ENCODE results near the gene ABCA13. TPM values are rescaled to one million over a fixed set of nuclear protein-coding genes. Genes with fewer than 3 reads are reported as not detected.

Gene ABCA13
- polyA plus RNA-seq, 4 donors, result 0.16 to 0.39 (median 0.22) TPM; not detected in 1

DNA sequence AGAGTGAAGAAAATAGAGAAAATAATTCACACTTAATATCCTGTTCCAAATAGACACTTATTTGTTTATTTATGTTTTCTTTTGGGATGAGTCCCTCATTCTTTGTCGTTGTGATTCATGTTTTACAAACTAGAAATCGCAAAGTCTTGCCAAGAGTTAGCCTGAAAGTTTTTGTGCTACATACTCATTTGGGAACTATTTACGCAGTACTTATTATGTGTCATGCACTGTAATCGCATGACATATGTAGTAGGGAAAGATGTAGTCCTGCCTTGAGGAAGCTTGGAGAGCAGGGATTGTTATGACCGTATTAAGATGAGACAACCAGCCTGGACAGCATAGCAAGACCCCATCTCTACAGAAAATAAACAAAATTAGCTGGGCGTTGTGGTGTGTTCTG lies 189.3 kb downstream of the ABCA13 start:
- no peaks in the 10 kb centered on the region for H3K9me3 ChIP-seq (ENCODE audit: control insufficient read depth in 2 of 2, insufficient read depth in 1 of 2, low read depth in 1 of 2, low read length in 1 of 2)
- no peaks in the 10 kb centered on the region for H3K36me3 ChIP-seq (ENCODE audit: control insufficient read depth in 3 of 3, insufficient read depth in 2 of 3, low read depth in 1 of 3, low read length in 3 of 3)
- H3K27me3 ChIP-seq (ENCODE audit: control insufficient read depth in 3 of 3, insufficient read depth in 3 of 3, low read length in 3 of 3), result no peaks in the 10 kb centered on the region
- FAIRE-seq (no peak), DNase-seq (no peak)
- no peak overlapping the region for H3K4me3 ChIP-seq (ENCODE audit: low read depth in 1 of 3, low read length in 3 of 3)
- H3K4me1 ChIP-seq (ENCODE audit: control insufficient read depth in 3 of 3, insufficient read depth in 2 of 3, low read depth in 1 of 3, low read length in 2 of 3), result no peaks in the 10 kb centered on the region
- WGBS, 3 donors, result 61 to 88% (median 77%) methylated on average over 6 of the region's 6 CpGs
- no peak overlapping the region for H3K27ac ChIP-seq (ENCODE audit: low read depth in 1 of 3, low read length in 2 of 3)

DNA sequence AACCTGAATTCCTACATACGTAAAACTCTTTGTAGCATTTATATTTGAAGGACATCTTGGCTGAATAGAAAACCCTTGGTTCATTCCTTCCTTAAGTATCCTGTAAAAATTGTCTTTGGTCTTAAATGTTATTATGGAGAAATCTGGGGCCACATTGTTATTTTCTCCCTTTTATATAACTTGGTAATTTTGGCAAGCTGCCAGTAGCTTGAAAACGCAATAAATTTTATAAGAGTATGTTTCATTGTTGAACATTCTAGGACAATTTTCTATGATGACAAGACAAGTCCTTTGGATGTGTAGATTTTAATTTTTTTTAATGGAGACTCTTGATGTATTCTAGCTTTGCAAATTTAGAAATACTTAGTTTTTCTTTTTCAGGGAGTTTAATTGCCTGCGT lies 191.9 kb downstream of the ABCA13 start:
- Histone ChIP-seq H3K4me3 (ENCODE audit: low read depth in 1 of 3, low read length in 3 of 3) (no peak overlapping the region), H3K27me3 (ENCODE audit: control insufficient read depth in 3 of 3, insufficient read depth in 3 of 3, low read length in 3 of 3) (no peaks in the 10 kb centered on the region), H3K36me3 (ENCODE audit: control insufficient read depth in 3 of 3, insufficient read depth in 2 of 3, low read depth in 1 of 3, low read length in 3 of 3) (no peaks in the 10 kb centered on the region), H3K27ac (ENCODE audit: low read depth in 1 of 3, low read length in 2 of 3) (no peak overlapping the region), H3K9me3 (ENCODE audit: control insufficient read depth in 2 of 2, insufficient read depth in 1 of 2, low read depth in 1 of 2, low read length in 1 of 2) (no peaks in the 10 kb centered on the region), H3K4me1 (ENCODE audit: control insufficient read depth in 3 of 3, insufficient read depth in 2 of 3, low read depth in 1 of 3, low read length in 2 of 3) (no peaks in the 10 kb centered on the region)
- no peak for FAIRE-seq
- DNase-seq, result no peak
- 52 to 87% (median 83%) methylated on average over 3 of the region's 3 CpGs for WGBS, 3 donors

DNA sequence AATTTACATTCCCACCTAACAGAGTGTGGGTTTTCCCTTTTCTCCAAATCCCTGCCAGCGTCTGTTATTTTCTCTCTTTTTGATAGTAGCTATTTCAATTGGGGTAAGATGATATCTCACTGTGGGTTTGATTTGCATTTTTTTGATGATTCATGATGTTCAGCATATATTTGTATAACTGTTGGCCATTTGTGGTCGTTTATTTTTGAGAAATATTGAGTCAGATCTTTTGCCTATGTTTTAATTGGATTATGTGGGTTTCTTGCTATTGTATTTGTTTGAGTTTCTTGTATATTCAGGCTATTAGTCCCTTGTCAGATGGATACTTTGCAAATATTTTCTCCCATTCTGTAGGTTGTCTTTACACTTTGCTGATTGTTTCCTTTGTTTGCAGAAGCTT lies 193.8 kb downstream of the ABCA13 start:
- Histone ChIP-seq H3K4me1 (ENCODE audit: control insufficient read depth in 3 of 3, insufficient read depth in 2 of 3, low read depth in 1 of 3, low read length in 2 of 3) (no peaks in the 10 kb centered on the region), H3K36me3 (ENCODE audit: control insufficient read depth in 3 of 3, insufficient read depth in 2 of 3, low read depth in 1 of 3, low read length in 3 of 3) (no peaks in the 10 kb centered on the region), H3K27me3 (ENCODE audit: control insufficient read depth in 3 of 3, insufficient read depth in 3 of 3, low read length in 3 of 3) (no peaks in the 10 kb centered on the region), H3K27ac (ENCODE audit: low read depth in 1 of 3, low read length in 2 of 3) (no peak overlapping the region), H3K4me3 (ENCODE audit: low read depth in 1 of 3, low read length in 3 of 3) (no peak overlapping the region), H3K9me3 (ENCODE audit: control insufficient read depth in 2 of 2, insufficient read depth in 1 of 2, low read depth in 1 of 2, low read length in 1 of 2) (no peaks in the 10 kb centered on the region)
- FAIRE-seq, result no peak
- DNase-seq, result no peak
- WGBS, 3 donors, result 54 to 61% (median 57%) methylated on average over 2 of the region's 2 CpGs

DNA sequence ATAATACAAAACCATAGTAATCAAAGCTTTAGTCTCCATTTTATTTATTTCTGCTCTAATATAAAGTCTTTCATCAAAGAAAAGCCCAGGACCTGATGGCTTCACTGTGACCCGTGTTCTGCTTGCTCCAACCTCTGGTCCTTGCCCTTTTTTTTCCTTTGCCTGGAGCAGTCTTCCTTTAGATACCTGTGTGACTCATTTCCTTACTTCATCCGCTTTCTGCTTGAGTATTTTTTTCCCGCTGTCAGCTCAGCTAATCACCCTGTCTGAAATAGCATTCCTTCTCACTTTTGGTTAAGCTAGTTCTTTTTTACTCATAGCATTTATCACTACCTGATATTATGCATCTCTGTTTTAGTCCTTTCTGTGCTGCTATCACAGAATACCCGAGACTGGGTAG lies 194.8 kb downstream of the ABCA13 start:
- FAIRE-seq, result no peak
- no peaks in the 10 kb centered on the region for H3K9me3 ChIP-seq (ENCODE audit: control insufficient read depth in 2 of 2, insufficient read depth in 1 of 2, low read depth in 1 of 2, low read length in 1 of 2)
- no peak for DNase-seq
- H3K27me3 ChIP-seq (ENCODE audit: control insufficient read depth in 3 of 3, insufficient read depth in 3 of 3, low read length in 3 of 3), result no peaks in the 10 kb centered on the region
- H3K27ac ChIP-seq (ENCODE audit: low read depth in 1 of 3, low read length in 2 of 3), result no peak overlapping the region
- 79 to 83% (median 81%) methylated on average over 4 of the region's 4 CpGs for WGBS, 3 donors
- no peaks in the 10 kb centered on the region for H3K36me3 ChIP-seq (ENCODE audit: control insufficient read depth in 3 of 3, insufficient read depth in 2 of 3, low read depth in 1 of 3, low read length in 3 of 3)
- H3K4me1 ChIP-seq (ENCODE audit: control insufficient read depth in 3 of 3, insufficient read depth in 2 of 3, low read depth in 1 of 3, low read length in 2 of 3), result no peaks in the 10 kb centered on the region
- H3K4me3 ChIP-seq (ENCODE audit: low read depth in 1 of 3, low read length in 3 of 3), result no peak overlapping the region

DNA sequence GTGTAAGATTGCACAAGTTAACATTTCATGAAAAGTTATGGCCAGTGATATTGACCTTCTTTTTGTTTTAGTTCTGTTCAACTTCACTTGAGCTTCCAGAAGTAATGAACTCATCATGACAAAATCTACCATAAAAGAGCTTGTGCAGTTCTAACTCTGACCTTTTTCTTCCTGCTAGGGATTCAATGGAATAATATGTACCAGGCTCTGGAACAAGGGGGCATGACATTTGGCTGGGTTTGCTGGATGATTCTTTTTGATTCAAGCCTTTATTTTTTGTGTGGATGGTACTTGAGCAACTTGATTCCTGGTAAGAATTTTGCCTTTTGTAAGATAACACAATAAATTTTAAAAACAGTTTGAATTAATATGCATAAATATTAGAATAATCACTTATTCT lies 205.0 kb downstream of the ABCA13 start:
- DNase-seq (no peak), FAIRE-seq (no peak)
- Histone ChIP-seq H3K4me3 (ENCODE audit: low read depth in 1 of 3, low read length in 3 of 3) (no peak overlapping the region), H3K27ac (ENCODE audit: low read depth in 1 of 3, low read length in 2 of 3) (no peak overlapping the region), H3K27me3 (ENCODE audit: control insufficient read depth in 3 of 3, insufficient read depth in 3 of 3, low read length in 3 of 3) (no peaks in the 10 kb centered on the region), H3K4me1 (ENCODE audit: control insufficient read depth in 3 of 3, insufficient read depth in 2 of 3, low read depth in 1 of 3, low read length in 2 of 3) (no peaks in the 10 kb centered on the region), H3K36me3 (ENCODE audit: control insufficient read depth in 3 of 3, insufficient read depth in 2 of 3, low read depth in 1 of 3, low read length in 3 of 3) (no peaks in the 10 kb centered on the region), H3K9me3 (ENCODE audit: control insufficient read depth in 2 of 2, insufficient read depth in 1 of 2, low read depth in 1 of 2, low read length in 1 of 2) (no peaks in the 10 kb centered on the region)

DNA sequence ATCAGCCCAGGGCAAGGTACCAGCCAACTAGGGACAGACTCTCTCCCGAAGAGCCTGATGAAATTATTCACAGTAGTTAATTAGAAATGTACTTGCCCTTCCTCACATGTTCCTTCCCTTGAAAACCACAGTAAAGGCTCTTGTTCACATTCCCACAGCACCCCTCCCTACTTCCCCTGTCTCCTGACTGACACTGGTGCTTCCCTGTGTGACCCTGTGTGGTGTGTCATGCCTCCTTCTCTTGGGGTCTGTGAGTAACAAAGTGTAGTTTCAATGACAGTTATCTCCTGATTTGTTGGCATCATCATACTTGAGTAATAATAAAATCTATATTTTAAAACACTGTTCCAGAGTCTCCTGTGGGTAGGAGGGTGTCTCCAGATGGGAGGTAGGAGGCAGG lies 209.7 kb downstream of the ABCA13 start:
- whole genome bisulfite sequencing, 3 donors, result 68 to 73% (median 72%) methylated on average over 1 of the region's 1 CpG
- no peaks in the 10 kb centered on the region for H3K4me1 ChIP-seq (ENCODE audit: control insufficient read depth in 3 of 3, insufficient read depth in 2 of 3, low read depth in 1 of 3, low read length in 2 of 3)
- no peak for DNase-seq
- no peak overlapping the region for H3K27ac ChIP-seq (ENCODE audit: low read depth in 1 of 3, low read length in 2 of 3)
- no peaks in the 10 kb centered on the region for H3K36me3 ChIP-seq (ENCODE audit: control insufficient read depth in 3 of 3, insufficient read depth in 2 of 3, low read depth in 1 of 3, low read length in 3 of 3)
- H3K27me3 ChIP-seq (ENCODE audit: control insufficient read depth in 3 of 3, insufficient read depth in 3 of 3, low read length in 3 of 3), result no peaks in the 10 kb centered on the region
- H3K4me3 ChIP-seq (ENCODE audit: low read depth in 1 of 3, low read length in 3 of 3), result no peak overlapping the region
- no peaks in the 10 kb centered on the region for H3K9me3 ChIP-seq (ENCODE audit: control insufficient read depth in 2 of 2, insufficient read depth in 1 of 2, low read depth in 1 of 2, low read length in 1 of 2)
- no peak for FAIRE-seq

DNA sequence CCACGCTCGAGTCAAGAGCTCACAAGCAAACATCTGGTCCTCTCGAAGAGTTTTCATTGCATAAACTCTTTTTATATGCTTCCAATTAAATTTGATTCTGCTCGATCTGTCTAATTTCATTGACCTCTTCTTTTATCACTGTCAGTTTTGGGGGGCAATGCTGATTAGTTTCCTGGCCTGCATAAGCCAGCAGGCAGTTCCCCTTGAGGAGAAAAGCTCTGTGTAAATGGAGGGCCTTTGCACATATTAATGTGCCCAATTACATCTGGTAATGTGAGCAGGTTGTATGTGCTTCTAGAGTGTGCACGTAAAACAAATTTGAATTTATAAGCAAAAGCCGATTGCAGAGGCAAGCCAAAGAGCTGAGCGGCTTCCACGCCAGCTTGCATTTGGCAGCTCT lies 210.3 kb downstream of the ABCA13 start:
- 78 to 92% (median 86%) methylated on average over 8 of the region's 8 CpGs for WGBS, 3 donors
- no peaks in the 10 kb centered on the region for H3K36me3 ChIP-seq (ENCODE audit: control insufficient read depth in 3 of 3, insufficient read depth in 2 of 3, low read depth in 1 of 3, low read length in 3 of 3)
- no peaks in the 10 kb centered on the region for H3K27me3 ChIP-seq (ENCODE audit: control insufficient read depth in 3 of 3, insufficient read depth in 3 of 3, low read length in 3 of 3)
- no peak overlapping the region for H3K4me3 ChIP-seq (ENCODE audit: low read depth in 1 of 3, low read length in 3 of 3)
- FAIRE-seq (no peak), DNase-seq (no peak)
- H3K9me3 ChIP-seq (ENCODE audit: control insufficient read depth in 2 of 2, insufficient read depth in 1 of 2, low read depth in 1 of 2, low read length in 1 of 2), result no peaks in the 10 kb centered on the region
- H3K4me1 ChIP-seq (ENCODE audit: control insufficient read depth in 3 of 3, insufficient read depth in 2 of 3, low read depth in 1 of 3, low read length in 2 of 3), result no peaks in the 10 kb centered on the region
- no peak overlapping the region for H3K27ac ChIP-seq (ENCODE audit: low read depth in 1 of 3, low read length in 2 of 3)

DNA sequence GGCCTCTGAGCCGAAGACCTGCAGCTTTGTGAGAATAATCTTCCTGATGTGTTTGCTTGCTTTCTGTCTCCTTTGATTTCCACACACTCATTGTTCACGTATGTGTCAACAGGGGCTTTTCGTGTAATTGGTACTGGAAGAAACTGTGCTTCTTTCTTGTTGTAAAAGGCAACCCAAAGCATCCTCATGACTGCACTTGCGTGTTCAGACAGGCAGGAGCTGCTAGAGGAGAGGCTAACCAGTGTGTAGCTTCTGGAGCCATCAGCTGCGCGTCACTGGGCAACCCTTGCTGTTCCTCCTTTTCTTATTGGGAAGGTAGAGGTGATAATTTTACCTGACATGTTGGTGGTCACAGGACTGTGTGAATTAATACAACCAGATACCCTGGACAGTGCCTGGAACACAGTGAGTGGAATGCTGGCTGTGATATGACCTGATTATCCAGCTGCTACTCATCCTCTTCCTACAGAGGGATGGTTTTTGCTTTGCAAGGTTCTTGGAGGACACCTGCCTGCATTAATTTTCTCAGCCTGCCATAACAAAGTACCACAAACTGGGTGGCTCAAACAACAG lies 213.0 kb downstream of the ABCA13 start:
- no peak overlapping the region for H3K4me3 ChIP-seq (ENCODE audit: low read depth in 1 of 3, low read length in 3 of 3)
- H3K9me3 ChIP-seq (ENCODE audit: control insufficient read depth in 2 of 2, insufficient read depth in 1 of 2, low read depth in 1 of 2, low read length in 1 of 2), result no peaks in the 10 kb centered on the region
- 86 to 91% (median 87%) methylated on average over 6 of the region's 6 CpGs for WGBS, 3 donors
- no peak for FAIRE-seq
- no peaks in the 10 kb centered on the region for H3K36me3 ChIP-seq (ENCODE audit: control insufficient read depth in 3 of 3, insufficient read depth in 2 of 3, low read depth in 1 of 3, low read length in 3 of 3)
- H3K27ac ChIP-seq (ENCODE audit: low read depth in 1 of 3, low read length in 2 of 3), result no peak overlapping the region
- no peaks in the 10 kb centered on the region for H3K27me3 ChIP-seq (ENCODE audit: control insufficient read depth in 3 of 3, insufficient read depth in 3 of 3, low read length in 3 of 3)
- DNase-seq, result no peak
- no peaks in the 10 kb centered on the region for H3K4me1 ChIP-seq (ENCODE audit: control insufficient read depth in 3 of 3, insufficient read depth in 2 of 3, low read depth in 1 of 3, low read length in 2 of 3)

DNA sequence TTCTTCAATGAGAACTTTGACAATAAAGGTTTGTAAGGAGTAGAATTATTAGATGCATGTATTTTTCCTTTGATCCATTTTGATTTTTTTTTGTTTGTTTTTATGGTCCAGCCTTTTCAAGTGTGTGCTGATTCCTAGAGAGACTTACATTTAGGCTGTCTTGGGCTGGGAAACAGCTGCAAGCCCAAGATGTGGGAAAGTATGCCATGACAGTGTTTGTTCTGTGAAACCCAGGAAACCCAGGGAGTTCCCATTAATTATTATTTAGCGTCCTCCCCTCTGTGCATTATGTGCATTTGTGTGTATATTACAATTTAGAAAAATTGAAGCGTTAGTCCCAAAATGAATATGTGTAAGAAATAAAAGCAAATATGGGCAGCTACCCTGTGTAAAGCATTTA lies 216.7 kb downstream of the ABCA13 start:
- no peaks in the 10 kb centered on the region for H3K4me1 ChIP-seq (ENCODE audit: control insufficient read depth in 3 of 3, insufficient read depth in 2 of 3, low read depth in 1 of 3, low read length in 2 of 3)
- FAIRE-seq, result no peak
- no peak overlapping the region for H3K27ac ChIP-seq (ENCODE audit: low read depth in 1 of 3, low read length in 2 of 3)
- H3K4me3 ChIP-seq (ENCODE audit: low read depth in 1 of 3, low read length in 3 of 3), result no peak overlapping the region
- no peaks in the 10 kb centered on the region for H3K9me3 ChIP-seq (ENCODE audit: control insufficient read depth in 2 of 2, insufficient read depth in 1 of 2, low read depth in 1 of 2, low read length in 1 of 2)
- no peaks in the 10 kb centered on the region for H3K27me3 ChIP-seq (ENCODE audit: control insufficient read depth in 3 of 3, insufficient read depth in 3 of 3, low read length in 3 of 3)
- DNase-seq, result no peak
- 76 to 89% (median 79%) methylated on average over 2 of the region's 2 CpGs for WGBS, 3 donors
- H3K36me3 ChIP-seq (ENCODE audit: control insufficient read depth in 3 of 3, insufficient read depth in 2 of 3, low read depth in 1 of 3, low read length in 3 of 3), result no peaks in the 10 kb centered on the region

Measured in small intestine (tissue), 7 donors.